ENCODE measurements around the gene PRSS21.

The PRSS21 gene

GRCh38 chr16:2843526-2843925 is 26.5 kb downstream of the PRSS21 start:
- DNase-seq (ENCODE audit: low read depth, low spot score), result no peak

- DNase-seq (ENCODE audit: low read depth, low spot score), result no peak
These were observed 28.1 kb downstream of the PRSS21 start for GRCh38 chr16:2845116-2845515.

GRCh38 chr16:2846511-2847310 is 29.7 kb downstream of the PRSS21 start:
- DNase-seq (ENCODE audit: low read depth, low spot score), result no peak

GRCh38 chr16:2848933-2849725 is 32.1 kb downstream of the PRSS21 start:
- DNase-seq (ENCODE audit: low read depth, low spot score), result no peak

GRCh38 chr16:2852003-2852730 is 35.1 kb downstream of the PRSS21 start:
- DNase-seq (ENCODE audit: low read depth, low spot score), result no peak

GRCh38 chr16:2852731-2853507 is 35.9 kb downstream of the PRSS21 start:
- DNase-seq (ENCODE audit: low read depth, low spot score), result no peak

GRCh38 chr16:2853531-2854073 is 36.6 kb downstream of the PRSS21 start:
- no peak for DNase-seq (ENCODE audit: low read depth, low spot score)

GRCh38 chr16:2854700-2855309 is 37.8 kb downstream of the PRSS21 start:
- no peak for DNase-seq (ENCODE audit: low read depth, low spot score)

GRCh38 chr16:2855536-2855935 is 38.5 kb downstream of the PRSS21 start:
- DNase-seq (ENCODE audit: low read depth, low spot score), result no peak

- DNase-seq (ENCODE audit: low read depth, low spot score), result no peak
These were observed 39.1 kb downstream of the PRSS21 start for GRCh38 chr16:2856061-2856670.

GRCh38 chr16:2856686-2857450 is 39.8 kb downstream of the PRSS21 start:
- DNase-seq (ENCODE audit: low read depth, low spot score), result no peak

- no peak for DNase-seq (ENCODE audit: low read depth, low spot score)
These were observed 40.6 kb downstream of the PRSS21 start, which contains the start of gene PRSS22 for GRCh38 chr16:2857451-2858244. TSS of gene PRSS22 (minus strand) at chr16:2858170. CDS start at chr16:2858104, 66 bp downstream.

- no peak for DNase-seq (ENCODE audit: low read depth, low spot score)
These were observed 41.4 kb downstream of the PRSS21 start for GRCh38 chr16:2858245-2859025.

GRCh38 chr16:2859686-2860265 is 42.7 kb downstream of the PRSS21 start:
- DNase-seq (ENCODE audit: low read depth, low spot score), result no peak

GRCh38 chr16:2860826-2861567 is 44.0 kb downstream of the PRSS21 start:
- DNase-seq (ENCODE audit: low read depth, low spot score), result no peak

- DNase-seq (ENCODE audit: low read depth, low spot score), result no peak
These were observed 48.6 kb downstream of the PRSS21 start for GRCh38 chr16:2865651-2866050.

GRCh38 chr16:2866431-2866830 is 49.4 kb downstream of the PRSS21 start:
- no peak for DNase-seq (ENCODE audit: low read depth, low spot score)
